Cardiac ventricle fibroblast (primary cell): ENCODE measurements around the gene HSD17B12. TPM values are rescaled to one million over a fixed set of nuclear protein-coding genes. Genes with fewer than 3 reads are reported as not detected.

Experiments used
- total RNA-seq: library from RNA; depleted of rRNA; stranded (reverse); fragments of >200 nt; gene quantifications from 2 replicates; pipeline ENCODE4 v1.2.3, GENCODE V29; 2015

HSD17B12 gene
- total RNA-seq = 47.7 and 58.4 TPM in 2 replicates

GRCh38 chr11:43680521-43681400 is at the start of gene HSD17B12:
TSS of gene HSD17B12 (plus strand) at chr11:43680738. CDS start at chr11:43680828, 90 bp downstream.

DNA sequence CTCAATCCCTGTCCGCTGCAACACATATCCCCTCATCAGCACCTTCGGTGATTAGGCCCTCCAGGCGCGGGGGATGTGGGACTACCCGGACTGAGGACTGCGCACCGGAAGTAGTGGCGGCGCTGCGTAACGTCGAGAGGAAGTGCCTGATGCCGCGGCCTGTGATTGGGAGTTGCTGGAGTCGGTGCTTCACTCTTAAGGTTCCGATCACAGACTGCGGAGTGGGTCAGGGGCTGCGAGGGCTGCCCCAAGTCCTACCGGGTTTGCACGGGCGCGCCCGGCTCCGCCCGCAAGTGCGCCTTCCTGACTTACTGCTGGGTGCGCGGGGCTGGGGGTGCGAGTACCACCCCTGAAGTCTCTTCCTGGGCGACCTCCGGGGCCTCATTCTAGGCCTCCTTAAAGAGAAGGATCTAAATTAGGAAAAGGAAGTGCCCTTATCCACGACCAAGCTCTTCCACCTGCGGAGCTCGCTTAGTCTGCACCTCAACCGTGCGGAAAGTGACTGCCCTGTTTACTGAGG is 200.2 kb downstream of the HSD17B12 start, which contains the start of gene ALKBH3:
TSS of gene ALKBH3 (plus strand) at position 192 of the 520 bp plus-strand sequence. CDS start 1,822 bp downstream, outside the sequence.

Other genes starting within 250 kb of the HSD17B12 start
- 24.4 and 31.1 TPM in 2 replicates for gene ALKBH3, start 200.1 kb downstream of the HSD17B12 start, total RNA-seq